Thoracic aorta (tissue), 2 donors: ENCODE data around the gene PRKN. TPM values are rescaled to one million over a fixed set of nuclear protein-coding genes. Genes with fewer than 3 reads are reported as not detected.

Experiments used
- ATAC-seq: fragments of 150-250 bp; one replicate; pipeline ENCODE4 v1.8.0; 2017; ENCODE audit warnings: low read depth; ENCODE audit not compliant: insufficient number of reproducible peaks, low FRiP score
- DNase-seq: peaks from one replicate; pipeline ENCODE4 v3.0.0-alpha.2; 2020; ENCODE audit warnings: low spot score
- H3K27ac ChIP-seq, 2 donors: fragments of 200-600 bp; sonication (generic); 1 replicate in 1 of 2; 2 replicates in 1 of 2; pipeline ENCODE4 v1.5.1; 2016; ENCODE audit warnings: mild to moderate bottlenecking in 2 of 2, moderate library complexity in 2 of 2
- H3K27me3 ChIP-seq: fragments of 200-600 bp; sonication (generic); replicated peaks from 2 replicates; pipeline ENCODE4 v1.6.0; 2016; ENCODE audit warnings: mild to moderate bottlenecking; ENCODE audit not compliant: insufficient read depth
- H3K36me3 ChIP-seq: fragments of 200-600 bp; sonication (generic); one replicate; pipeline ENCODE4 v1.5.1; 2016
- H3K4me1 ChIP-seq, 2 donors: fragments of 200-600 bp; sonication (generic); 1 replicate in 1 of 2; 2 replicates in 1 of 2; pipeline versions ENCODE4 v1.5.1 to v1.6.0; 2016; ENCODE audit warnings: low read depth in 2 of 2, mild to moderate bottlenecking in 1 of 2; ENCODE audit not compliant: control insufficient read depth in 1 of 2
- H3K4me3 ChIP-seq: fragments of 200-600 bp; sonication (generic); 2 replicates; pipeline ENCODE4 v1.5.1; 2016; ENCODE audit warnings: mild to moderate bottlenecking
- H3K9me3 ChIP-seq: fragments of 200-600 bp; sonication (generic); 2 replicates; pipeline ENCODE4 v1.5.1; 2016
- total RNA-seq, 2 donors: library from RNA; depleted of rRNA; stranded (reverse); fragments of >200 nt; gene quantifications; one replicate each; pipeline versions ENCODE4 v1.1.0 to v1.2.3, GENCODE V29; 2016
- TF ChIP-seq, protein P1 (sequence below): fragments of 200-600 bp; sonication (generic); IDR thresholded peaks from one replicate; pipeline ENCODE4 v1.5.1; 2019; ENCODE audit warnings: antibody characterized with exemption

The PRKN gene
- total RNA-seq, 2 donors from 2014 or later: 10.4 to 23.8 TPM

DNA sequence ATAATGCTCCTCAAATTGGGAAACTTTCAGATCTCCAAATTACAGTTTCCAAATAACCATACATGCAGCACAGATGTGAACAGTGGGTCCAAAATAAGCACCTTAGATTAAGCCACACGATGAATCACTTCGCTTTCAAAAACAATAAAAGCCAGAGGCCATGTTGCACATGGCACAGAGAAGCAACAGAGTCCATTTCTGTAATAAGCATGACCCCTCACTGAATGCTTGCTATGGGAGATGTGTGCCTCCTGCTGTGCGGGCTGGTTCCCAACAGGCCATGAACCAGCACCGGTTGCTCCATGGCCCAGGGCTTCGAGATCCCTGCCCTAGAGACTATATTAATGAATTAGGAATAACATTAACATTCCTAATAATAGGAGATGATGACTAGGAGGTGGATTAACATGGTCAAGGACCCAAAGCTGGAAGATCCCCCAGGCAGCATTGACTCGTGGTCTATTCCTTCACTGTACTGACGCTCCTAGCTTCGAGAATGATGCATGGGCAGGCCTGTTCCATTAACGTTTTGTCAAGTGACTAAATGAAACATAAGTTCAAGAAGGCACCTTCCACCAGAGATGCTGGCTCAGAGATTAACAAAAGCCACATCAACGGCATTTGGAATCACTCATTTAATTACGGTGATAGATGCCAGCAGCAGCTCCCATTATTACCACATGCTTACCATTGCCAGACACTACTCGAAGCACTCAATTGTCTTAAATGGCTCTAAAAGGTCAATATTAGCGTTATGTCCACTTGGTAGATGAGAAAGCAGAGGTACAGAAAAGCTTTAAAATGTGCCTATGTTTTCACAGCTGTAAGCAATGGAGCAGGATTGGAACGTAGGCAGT lies 983.1 kb downstream of the PRKN start:
- ATAC-seq: no peak
- H3K27me3 ChIP-seq: no peaks in the 10 kb centered on the region
- H3K9me3 ChIP-seq: no peaks in the 10 kb centered on the region
- no peaks in the 10 kb centered on the region for H3K36me3 ChIP-seq
- H3K4me1 ChIP-seq: no peaks in the 10 kb centered on the region
- H3K27ac ChIP-seq: no peak overlapping the region
- TF ChIP-seq, protein P1, sequence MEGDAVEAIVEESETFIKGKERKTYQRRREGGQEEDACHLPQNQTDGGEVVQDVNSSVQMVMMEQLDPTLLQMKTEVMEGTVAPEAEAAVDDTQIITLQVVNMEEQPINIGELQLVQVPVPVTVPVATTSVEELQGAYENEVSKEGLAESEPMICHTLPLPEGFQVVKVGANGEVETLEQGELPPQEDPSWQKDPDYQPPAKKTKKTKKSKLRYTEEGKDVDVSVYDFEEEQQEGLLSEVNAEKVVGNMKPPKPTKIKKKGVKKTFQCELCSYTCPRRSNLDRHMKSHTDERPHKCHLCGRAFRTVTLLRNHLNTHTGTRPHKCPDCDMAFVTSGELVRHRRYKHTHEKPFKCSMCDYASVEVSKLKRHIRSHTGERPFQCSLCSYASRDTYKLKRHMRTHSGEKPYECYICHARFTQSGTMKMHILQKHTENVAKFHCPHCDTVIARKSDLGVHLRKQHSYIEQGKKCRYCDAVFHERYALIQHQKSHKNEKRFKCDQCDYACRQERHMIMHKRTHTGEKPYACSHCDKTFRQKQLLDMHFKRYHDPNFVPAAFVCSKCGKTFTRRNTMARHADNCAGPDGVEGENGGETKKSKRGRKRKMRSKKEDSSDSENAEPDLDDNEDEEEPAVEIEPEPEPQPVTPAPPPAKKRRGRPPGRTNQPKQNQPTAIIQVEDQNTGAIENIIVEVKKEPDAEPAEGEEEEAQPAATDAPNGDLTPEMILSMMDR: no peak
- no peak overlapping the region for H3K4me3 ChIP-seq
- DNase-seq: no peak

DNA sequence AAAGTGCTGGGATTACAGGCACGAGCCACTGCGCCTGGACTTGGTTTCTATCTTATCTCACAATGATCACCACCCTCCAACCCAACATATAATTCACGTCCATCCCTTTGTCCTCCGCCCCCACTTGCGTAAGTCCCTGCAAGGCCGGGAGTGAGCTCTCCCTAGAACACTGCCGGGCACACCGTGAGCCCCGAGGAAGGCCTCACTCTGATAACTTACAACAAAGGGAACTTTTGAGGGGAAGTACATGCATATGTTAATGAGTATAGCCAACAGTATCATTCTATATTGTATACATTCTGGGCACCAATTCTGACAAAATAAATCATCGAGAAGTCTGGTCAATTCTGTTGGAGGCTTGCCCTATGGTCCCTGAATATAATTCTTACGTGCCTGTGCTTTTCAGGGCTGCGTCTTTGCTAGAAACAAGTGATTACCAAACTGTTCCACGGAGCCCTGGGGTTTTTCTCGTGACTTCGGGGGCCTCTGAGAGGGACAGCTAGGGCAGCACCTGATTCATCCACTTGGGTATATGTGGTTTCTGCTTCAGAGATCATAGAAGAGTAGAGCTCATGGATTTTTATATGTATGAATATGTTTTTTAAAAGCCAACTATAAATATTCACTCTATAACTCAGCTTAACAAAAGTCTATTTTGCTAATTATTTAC lies 983.9 kb downstream of the PRKN start:
- ATAC-seq: no peak
- Histone ChIP-seq H3K4me1 (no peaks in the 10 kb centered on the region), H3K36me3 (no peaks in the 10 kb centered on the region), H3K9me3 (no peaks in the 10 kb centered on the region), H3K27ac (no peak overlapping the region), H3K4me3 (no peak overlapping the region), H3K27me3 (no peaks in the 10 kb centered on the region)
- TF ChIP-seq, protein P1: no peak
- no peak for DNase-seq

DNA sequence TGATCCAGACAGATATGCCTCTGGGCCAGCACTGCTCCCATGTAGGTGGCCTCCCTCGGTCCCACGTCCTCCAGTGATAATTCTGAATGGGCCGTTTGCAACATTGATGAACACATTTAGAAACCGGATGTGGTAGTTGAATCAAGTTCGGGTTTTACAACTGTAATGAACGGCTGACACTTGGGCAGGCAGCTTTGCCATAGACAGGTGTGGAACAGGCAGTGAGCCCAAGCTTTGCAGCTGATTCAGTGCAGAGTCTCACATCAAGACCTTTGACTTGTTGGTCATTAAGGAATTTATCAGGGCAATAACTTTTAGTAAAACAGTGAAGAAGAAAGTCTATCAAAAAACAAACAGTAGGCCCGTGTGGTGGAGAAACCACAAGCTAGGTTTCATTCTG lies 987.1 kb downstream of the PRKN start:
- no peaks in the 10 kb centered on the region for H3K4me1 ChIP-seq
- no peak for ATAC-seq
- TF ChIP-seq, protein P1: no peak
- no peak for DNase-seq
- no peaks in the 10 kb centered on the region for H3K27me3 ChIP-seq
- H3K4me3 ChIP-seq: no peak overlapping the region
- no peaks in the 10 kb centered on the region for H3K36me3 ChIP-seq
- H3K9me3 ChIP-seq: no peaks in the 10 kb centered on the region
- H3K27ac ChIP-seq: no peak overlapping the region

DNA sequence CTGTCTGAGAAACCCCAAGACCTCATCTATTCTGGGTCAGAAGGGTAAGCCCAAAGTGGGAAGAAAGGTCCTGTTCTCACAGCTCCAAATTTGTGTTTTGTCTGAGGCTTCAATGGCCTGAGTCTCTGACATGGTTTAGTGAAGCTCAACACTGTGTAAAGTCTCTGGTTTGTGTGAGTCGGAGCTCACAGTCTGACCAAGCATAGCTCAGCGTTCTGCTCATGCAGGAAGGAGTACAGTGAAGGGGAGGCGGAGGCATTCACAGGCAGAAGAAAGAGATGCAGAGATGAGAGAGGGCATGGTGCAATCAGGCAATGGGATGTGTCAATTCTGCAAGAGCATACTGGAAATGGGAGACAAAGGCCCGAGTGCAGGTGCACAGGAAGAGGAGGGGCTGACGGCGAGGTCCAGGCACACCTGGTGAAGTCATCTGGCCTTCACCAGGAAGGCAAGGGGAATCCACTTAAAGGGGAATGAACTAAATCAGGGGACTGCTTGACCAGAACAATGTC lies 990.7 kb downstream of the PRKN start:
- TF ChIP-seq, protein P1: no peak
- ATAC-seq (no peak), DNase-seq (no peak)
- Histone ChIP-seq H3K36me3 (no peaks in the 10 kb centered on the region), H3K9me3 (no peaks in the 10 kb centered on the region), H3K4me3 (no peak overlapping the region), H3K27me3 (no peaks in the 10 kb centered on the region), H3K4me1 (no peaks in the 10 kb centered on the region), H3K27ac (no peak overlapping the region)

DNA sequence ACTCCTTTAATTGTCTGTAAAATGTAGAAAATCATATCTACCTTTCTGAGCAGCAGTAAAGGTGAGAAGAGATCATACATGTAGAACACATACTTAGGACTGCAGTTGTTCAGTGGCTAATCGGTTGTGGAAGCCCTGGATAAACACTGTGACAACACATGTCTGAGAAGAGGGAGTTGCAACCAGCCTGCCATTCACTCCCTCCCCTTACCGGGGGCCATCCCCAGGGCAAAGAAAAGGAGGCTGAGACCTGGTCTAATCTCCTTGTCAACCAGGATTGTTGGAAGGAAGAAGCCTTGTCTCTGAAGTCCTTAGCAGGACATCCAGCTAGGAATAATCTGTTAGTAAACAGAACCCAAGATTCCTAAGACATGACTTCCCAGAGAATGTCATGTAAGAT lies 991.2 kb downstream of the PRKN start:
- H3K4me3 ChIP-seq: no peak overlapping the region
- H3K27me3 ChIP-seq: no peaks in the 10 kb centered on the region
- no peaks in the 10 kb centered on the region for H3K36me3 ChIP-seq
- H3K9me3 ChIP-seq: no peaks in the 10 kb centered on the region
- no peak overlapping the region for H3K27ac ChIP-seq
- no peak for ATAC-seq
- TF ChIP-seq, protein P1: no peak
- no peak for DNase-seq
- H3K4me1 ChIP-seq: no peaks in the 10 kb centered on the region
